ENCODE measurements around the gene TRERF1.
"Not testable (repeated sequence)": the region's sequence is repeated elsewhere in the genome, so short reads cannot be mapped to it uniquely, and the experiment has no call there.

The TRERF1 gene

GRCh38 chr6:42207559-42207958, 244.2 kb downstream of the TRERF1 start:
- DNase-seq = not testable (repeated sequence)

GRCh38 chr6:42204768-42205282, 246.9 kb downstream of the TRERF1 start:
- DNase-seq = no peak

GRCh38 chr6:42203183-42203582, 248.5 kb downstream of the TRERF1 start:
- no peak for DNase-seq

GRCh38 chr6:42202131-42202915, 249.4 kb downstream of the TRERF1 start:
- not testable (repeated sequence) for DNase-seq

- no peak for DNase-seq
These were observed 250.3 kb downstream of the TRERF1 start for GRCh38 chr6:42201382-42201781.

GRCh38 chr6:42200035-42200434, 251.7 kb downstream of the TRERF1 start:
- no peak for DNase-seq

GRCh38 chr6:42199106-42199981, 252.4 kb downstream of the TRERF1 start:
- DNase-seq = no peak

GRCh38 chr6:42197555-42198362, 254.0 kb downstream of the TRERF1 start:
- DNase-seq = no peak

- DNase-seq = no peak
These were observed 256.3 kb downstream of the TRERF1 start for GRCh38 chr6:42195415-42195814.

- no peak for DNase-seq
These were observed 257.7 kb downstream of the TRERF1 start for GRCh38 chr6:42194056-42194455.

- no peak for DNase-seq
These were observed 258.2 kb downstream of the TRERF1 start for GRCh38 chr6:42193491-42193894.

- not testable (repeated sequence) for DNase-seq
These were observed 259.3 kb downstream of the TRERF1 start for GRCh38 chr6:42192385-42192784.

GRCh38 chr6:42190554-42191183, 261.1 kb downstream of the TRERF1 start:
- DNase-seq = no peak

GRCh38 chr6:42188406-42188805, 263.3 kb downstream of the TRERF1 start:
- no peak for DNase-seq

- DNase-seq = no peak
These were observed 266.1 kb downstream of the TRERF1 start for GRCh38 chr6:42185597-42185996.

- DNase-seq = no peak
These were observed 267.3 kb downstream of the TRERF1 start for GRCh38 chr6:42184475-42184874.

GRCh38 chr6:42182101-42182500, 269.6 kb downstream of the TRERF1 start:
- DNase-seq = no peak

GRCh38 chr6:42179945-42180313, 271.8 kb downstream of the TRERF1 start:
- DNase-seq = no peak

- no peak for DNase-seq
These were observed 272.3 kb downstream of the TRERF1 start for GRCh38 chr6:42179261-42179944.

- DNase-seq = peak; percentile 32
These were observed 274.0 kb downstream of the TRERF1 start for GRCh38 chr6:42177514-42178364.

GRCh38 chr6:42176981-42177380, 274.7 kb downstream of the TRERF1 start:
- no peak for DNase-seq
